Measurements from ENCODE around the gene GSTT2B.

Gene GSTT2B

GRCh38 chr22:23913661-23914353 lies 47.2 kb downstream of the GSTT2B start:
- TF ChIP-seq GATA3 (IDR thresholded peaks at IDR 0.05; ENCODE audit: low read depth, low read length), result no peak
- no peak for TF ChIP-seq GATA2 (IDR thresholded peaks at IDR 0.05; ENCODE audit: low read depth, low read length)

- TF ChIP-seq GATA2 (IDR thresholded peaks at IDR 0.05; ENCODE audit: low read depth, low read length), result no peak
- TF ChIP-seq GATA3 (IDR thresholded peaks at IDR 0.05; ENCODE audit: low read depth, low read length), result no peak
These were observed 47.7 kb downstream of the GSTT2B start for GRCh38 chr22:23913306-23913660.

- TF ChIP-seq GATA2 (IDR thresholded peaks at IDR 0.05; ENCODE audit: low read depth, low read length) (no peak), GATA3 (IDR thresholded peaks at IDR 0.05; ENCODE audit: low read depth, low read length) (no peak)
These were observed 48.6 kb downstream of the GSTT2B start for GRCh38 chr22:23912293-23912903.

- TF ChIP-seq GATA3 (IDR thresholded peaks at IDR 0.05; ENCODE audit: low read depth, low read length) (no peak), GATA2 (IDR thresholded peaks at IDR 0.05; ENCODE audit: low read depth, low read length) (no peak)
These were observed 49.5 kb downstream of the GSTT2B start for GRCh38 chr22:23911318-23911980.

GRCh38 chr22:23910496-23911190 lies 50.4 kb downstream of the GSTT2B start:
- no peak for TF ChIP-seq GATA3 (IDR thresholded peaks at IDR 0.05; ENCODE audit: low read depth, low read length)
- no peak for TF ChIP-seq GATA2 (IDR thresholded peaks at IDR 0.05; ENCODE audit: low read depth, low read length)

GRCh38 chr22:23909296-23909898 lies 51.6 kb downstream of the GSTT2B start:
- TF ChIP-seq GATA3 (IDR thresholded peaks at IDR 0.05; ENCODE audit: low read depth, low read length) (no peak), GATA2 (IDR thresholded peaks at IDR 0.05; ENCODE audit: low read depth, low read length) (no peak)

- TF ChIP-seq GATA2 (IDR thresholded peaks at IDR 0.05; ENCODE audit: low read depth, low read length), result no peak
- TF ChIP-seq GATA3 (IDR thresholded peaks at IDR 0.05; ENCODE audit: low read depth, low read length), result no peak
These were observed 52.3 kb downstream of the GSTT2B start for GRCh38 chr22:23908587-23909205.

Data from SH-SY5Y (cell line).